K562 (cell line): Measurements from ENCODE around the gene PIBF1. TPM values are rescaled to one million over a fixed set of nuclear protein-coding genes. Genes with fewer than 3 reads are reported as not detected.

Experiments
- ARID1B ChIP-seq: fragments of 450-650 bp; IDR thresholded peaks from 2 replicates; pipeline ENCODE4 v1.6.1; 2016; ENCODE audit warnings: antibody characterized with exemption, mild to moderate bottlenecking, inconsistent platforms
- CBFA2T3 ChIP-seq: fragments of 450-650 bp; IDR thresholded peaks from 2 replicates; pipeline ENCODE4 v1.6.1; 2017
- HMBOX1 ChIP-seq: sonication (generic); IDR thresholded peaks from 2 replicates; pipeline ENCODE4 v1.6.1; 2016
- IFI16 ChIP-seq: fragments of 250-450 bp; sonication (Bioruptor Pico); IDR thresholded peaks from 2 replicates; pipeline ENCODE4 v2.1.2; 2022; ENCODE audit warnings: mild to moderate bottlenecking, inconsistent platforms
- KAT2B ChIP-seq: IDR thresholded peaks from one replicate; pipeline ENCODE4 v1.6.1; 2012; ENCODE audit warnings: low read depth, mild to moderate bottlenecking, control low read depth, inconsistent platforms, low read length, moderate library complexity
- KDM1A ChIP-seq, 2 experiments: fragments of 450-650 bp; IDR thresholded peaks; 2 replicates each; pipeline ENCODE4 v1.6.1; 2016; ENCODE audit warnings: mild to moderate bottlenecking in 2 of 2
- KLF16 ChIP-seq: IDR thresholded peaks from 2 replicates; pipeline ENCODE4 v1.6.1; 2016; ENCODE audit warnings: antibody characterized with exemption
- RCOR1 ChIP-seq, 2 experiments: IDR thresholded peaks; 2 replicates each; pipeline ENCODE4 v1.6.1; 2012; ENCODE audit warnings: low read depth in 2 of 2, low read length in 2 of 2, borderline replicate concordance in 1 of 2, improper control_type of control experiment in 1 of 2
- TAL1 ChIP-seq: fragments of 450-650 bp; IDR thresholded peaks from 2 replicates; pipeline ENCODE4 v1.6.1; 2016; ENCODE audit warnings: mild to moderate bottlenecking
- TEAD4 ChIP-seq, 2 experiments: sonication (generic) in 1 of 2; formaldehyde crosslinking in 1 of 2; IDR thresholded peaks; 2 replicates each; pipeline versions ENCODE4 v1.6.1 to v1.8.0; 2012 to 2022; ENCODE audit warnings: borderline replicate concordance in 1 of 2, inconsistent platforms in 1 of 2, low read length in 1 of 2, mild to moderate bottlenecking in 1 of 2, missing genetic modification reagents in 1 of 2
- polyA plus RNA-seq, 8 experiments: library from polyadenylated mRNA; depleted of rRNA in 4 of 8; stranded (reverse) in 5 of 8; unstranded in 3 of 8; fragments of >200 nt; fragmentation: Nextera tagmentation in 2 of 8; fragmentation: Illumina TruSeq in 1 of 8; extraction: Ambion mirVana in 2 of 8; extraction: Trizol in 1 of 8; gene quantifications; 2 replicates each; pipeline versions ENCODE4 v1.2.1 to v1.2.3, GENCODE V29; 2011 to 2014; ENCODE audit warnings: inconsistent platforms in 1 of 8, missing spikeins in 1 of 8
- total RNA-seq, 7 experiments: library from RNA; depleted of rRNA in 6 of 7; stranded (reverse); fragments of >200 nt in 6 of 7; fragmentation: Illumina TruSeq in 2 of 7; extraction: Trizol in 2 of 7; gene quantifications; 2 replicates each; pipeline versions ENCODE4 v1.2.1 to v1.2.3, GENCODE V29; 2011 to 2021; ENCODE audit warnings: low replicate concordance in 1 of 7
- TF ChIP-seq, protein P1 (sequence below): fragments of 450-650 bp; formaldehyde crosslinking; IDR thresholded peaks from 2 replicates; pipeline ENCODE4 v1.4.0; 2022; ENCODE audit warnings: mild to moderate bottlenecking, moderate library complexity

Gene PIBF1
- total and polyA plus RNA-seq, 9 of the 15 experiments (the other 6 are each of a cell fraction or from before 2014, with no cell fraction given): 9.1 to 28.8 (median 14.7) TPM

GRCh38 chr13:73040968-73041596 is 259.1 kb downstream of the PIBF1 start (continued):
- TF ChIP-seq TEAD4 (IDR thresholded peaks at IDR 0.05; ENCODE audit: low read length) (peak; percentile 81), TEAD4 (CRISPR knock-in tag; IDR thresholded peaks at IDR 0.05; ENCODE audit: borderline replicate concordance) (no peak), RCOR1 (IDR thresholded peaks at IDR 0.05; ENCODE audit: borderline replicate concordance in 1 of 2, low read depth in 2 of 2, low read length in 2 of 2) (0 out of 4 replicates have a peak, but pooled peaks of 1 of the 2 experiments have one; percentile 14), KLF16 (peak; percentile 56; the same call in 1 of the 2 replicates), TAL1 (peak; percentile 60), ARID1B (peak; percentile 49), IFI16 (CRISPR knock-in tag) (no peak), CBFA2T3 (peak; percentile 77), KDM1A (IDR thresholded peaks at IDR 0.05) (peak; percentile 26 to 44; a peak in 2 of 4 replicates), HMBOX1 (peak; percentile 87), KAT2B (no peak)
- TF ChIP-seq, protein P1, sequence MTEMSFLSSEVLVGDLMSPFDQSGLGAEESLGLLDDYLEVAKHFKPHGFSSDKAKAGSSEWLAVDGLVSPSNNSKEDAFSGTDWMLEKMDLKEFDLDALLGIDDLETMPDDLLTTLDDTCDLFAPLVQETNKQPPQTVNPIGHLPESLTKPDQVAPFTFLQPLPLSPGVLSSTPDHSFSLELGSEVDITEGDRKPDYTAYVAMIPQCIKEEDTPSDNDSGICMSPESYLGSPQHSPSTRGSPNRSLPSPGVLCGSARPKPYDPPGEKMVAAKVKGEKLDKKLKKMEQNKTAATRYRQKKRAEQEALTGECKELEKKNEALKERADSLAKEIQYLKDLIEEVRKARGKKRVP (CRISPR knock-in tag): no peak
- TF ChIP-seq, all 486 proteins: peak for 13
